ENCODE measurements around the gene SDK2. TPM values are rescaled to one million over a fixed set of nuclear protein-coding genes. Genes with fewer than 3 reads are reported as not detected.
A peak's percentile ranks its signal among the peaks of the same experiment; 100 is the strongest.

SDK2 gene
- polyA plus RNA-seq, 1 donor from 2014 or later: 3.3 TPM

GRCh38 chr17:73293031-73293430 is 351.2 kb downstream of the SDK2 start:
- no peak overlapping the region for H3K27ac Mint-ChIP-seq
- peaks cover 6 to 12% (median 10%) of the 10 kb centered on the region in 3 donors for H3K4me1 Mint-ChIP-seq
- no peak overlapping the region for H3K4me3 Mint-ChIP-seq
- H3K27me3 Mint-ChIP-seq: peaks cover 10% of the 10 kb centered on the region
- H3K36me3 Mint-ChIP-seq: no peaks in the 10 kb centered on the region
- H3K9me3 Mint-ChIP-seq: no peaks in the 10 kb centered on the region

- Mint-ChIP-seq H3K4me1 (peaks cover 6 to 12% (median 10%) of the 10 kb centered on the region in 3 donors), H3K9me3 (no peaks in the 10 kb centered on the region), H3K36me3 (peaks cover 1% of the 10 kb centered on the region), H3K4me3 (peak overlapping the region in 1 of 4 donors; percentile 74), H3K27ac (no peak overlapping the region), H3K27me3 (peaks cover 9% of the 10 kb centered on the region)
Measured at GRCh38 chr17:73292031-73292531, 352.2 kb downstream of the SDK2 start.

- Mint-ChIP-seq H3K36me3 (peaks cover 1% of the 10 kb centered on the region), H3K27me3 (peaks cover 13% of the 10 kb centered on the region), H3K27ac (peak overlapping the region in 1 of 3 donors; percentile 90), H3K9me3 (no peaks in the 10 kb centered on the region), H3K4me1 (peaks cover 6 to 12% (median 10%) of the 10 kb centered on the region in 3 donors), H3K4me3 (peak overlapping the region in 2 of 4 donors; percentile 68 to 75)
Measured at GRCh38 chr17:73291260-73291801, 352.9 kb downstream of the SDK2 start.

- peak overlapping the region in 2 of 3 donors; percentile 9 to 90 for H3K27ac Mint-ChIP-seq
- H3K36me3 Mint-ChIP-seq: peaks cover 1% of the 10 kb centered on the region
- H3K27me3 Mint-ChIP-seq: peaks cover 14% of the 10 kb centered on the region
- peaks cover 6 to 12% (median 10%) of the 10 kb centered on the region in 3 donors for H3K4me1 Mint-ChIP-seq
- peak overlapping the region in 2 of 4 donors; percentile 42 to 68 for H3K4me3 Mint-ChIP-seq
- H3K9me3 Mint-ChIP-seq: no peaks in the 10 kb centered on the region
Measured at GRCh38 chr17:73290399-73291259, 353.6 kb downstream of the SDK2 start.

GRCh38 chr17:73289549-73290254 is 354.5 kb downstream of the SDK2 start:
- peaks cover 6 to 12% (median 10%) of the 10 kb centered on the region in 3 donors for H3K4me1 Mint-ChIP-seq
- H3K27me3 Mint-ChIP-seq: peaks cover 14% of the 10 kb centered on the region
- H3K4me3 Mint-ChIP-seq: no peak overlapping the region
- no peak overlapping the region for H3K27ac Mint-ChIP-seq
- H3K9me3 Mint-ChIP-seq: no peaks in the 10 kb centered on the region
- peaks cover 1% of the 10 kb centered on the region for H3K36me3 Mint-ChIP-seq

- H3K27ac Mint-ChIP-seq: no peak overlapping the region
- H3K9me3 Mint-ChIP-seq: no peaks in the 10 kb centered on the region
Measured at GRCh38 chr17:73288534-73289302, 355.5 kb downstream of the SDK2 start.

GRCh38 chr17:73286863-73287296 is 357.4 kb downstream of the SDK2 start:
- Mint-ChIP-seq H3K27me3 (peaks cover 18% of the 10 kb centered on the region), H3K4me3 (no peak overlapping the region), H3K9me3 (no peaks in the 10 kb centered on the region), H3K36me3 (peaks cover 1% of the 10 kb centered on the region), H3K27ac (no peak overlapping the region), H3K4me1 (peaks cover 10 to 19% (median 10%) of the 10 kb centered on the region in 3 donors)

More at GRCh38 chr17:73288534-73289302, 355.5 kb downstream of the SDK2 start:
- H3K4me1 Mint-ChIP-seq: peaks cover 8 to 14% (median 10%) of the 10 kb centered on the region in 3 donors
- H3K4me3 Mint-ChIP-seq: no peak overlapping the region
- H3K27me3 Mint-ChIP-seq: peaks cover 14% of the 10 kb centered on the region
- H3K36me3 Mint-ChIP-seq: peaks cover 1% of the 10 kb centered on the region

- H3K9me3 Mint-ChIP-seq: no peaks in the 10 kb centered on the region
- peak overlapping the region in 1 of 4 donors; percentile 56 for H3K4me3 Mint-ChIP-seq
- peak overlapping the region in 1 of 3 donors; percentile 78 for H3K27ac Mint-ChIP-seq
- H3K36me3 Mint-ChIP-seq: peaks cover 1% of the 10 kb centered on the region
- peaks cover 22% of the 10 kb centered on the region for H3K27me3 Mint-ChIP-seq
- peaks cover 8 to 16% (median 10%) of the 10 kb centered on the region in 3 donors for H3K4me1 Mint-ChIP-seq
Measured at GRCh38 chr17:73285916-73286862, 358.1 kb downstream of the SDK2 start.

- H3K9me3 Mint-ChIP-seq: no peaks in the 10 kb centered on the region
- peaks cover 1% of the 10 kb centered on the region for H3K36me3 Mint-ChIP-seq
- peaks cover 21% of the 10 kb centered on the region for H3K27me3 Mint-ChIP-seq
- H3K4me1 Mint-ChIP-seq: peaks cover 4 to 11% (median 10%) of the 10 kb centered on the region in 3 donors
- H3K4me3 Mint-ChIP-seq: no peak overlapping the region
- H3K27ac Mint-ChIP-seq: no peak overlapping the region
Measured at GRCh38 chr17:73285603-73285908, 358.7 kb downstream of the SDK2 start.

- Mint-ChIP-seq H3K9me3 (no peaks in the 10 kb centered on the region), H3K36me3 (peaks cover 1% of the 10 kb centered on the region), H3K27ac (no peak overlapping the region), H3K27me3 (peaks cover 23% of the 10 kb centered on the region), H3K4me1 (peaks cover 0 to 7% (median 7%) of the 10 kb centered on the region in 3 donors), H3K4me3 (no peak overlapping the region)
Measured at GRCh38 chr17:73284906-73285602, 359.2 kb downstream of the SDK2 start.
